Endometrium (tissue), 2 donors: ENCODE measurements around the gene SDHAF3.
"Not testable (repeated sequence)": the region's sequence is repeated elsewhere in the genome, so short reads cannot be mapped to it uniquely, and the experiment has no call there.

Source experiments
- FAIRE-seq: peaks from 2 replicates; lab custom pipeline; 2012; peaks lifted over from hg19 to GRCh38; lab: Jason Lieb, UNC
- donor health status: control.
- donor health status: control.

Gene SDHAF3

DNA sequence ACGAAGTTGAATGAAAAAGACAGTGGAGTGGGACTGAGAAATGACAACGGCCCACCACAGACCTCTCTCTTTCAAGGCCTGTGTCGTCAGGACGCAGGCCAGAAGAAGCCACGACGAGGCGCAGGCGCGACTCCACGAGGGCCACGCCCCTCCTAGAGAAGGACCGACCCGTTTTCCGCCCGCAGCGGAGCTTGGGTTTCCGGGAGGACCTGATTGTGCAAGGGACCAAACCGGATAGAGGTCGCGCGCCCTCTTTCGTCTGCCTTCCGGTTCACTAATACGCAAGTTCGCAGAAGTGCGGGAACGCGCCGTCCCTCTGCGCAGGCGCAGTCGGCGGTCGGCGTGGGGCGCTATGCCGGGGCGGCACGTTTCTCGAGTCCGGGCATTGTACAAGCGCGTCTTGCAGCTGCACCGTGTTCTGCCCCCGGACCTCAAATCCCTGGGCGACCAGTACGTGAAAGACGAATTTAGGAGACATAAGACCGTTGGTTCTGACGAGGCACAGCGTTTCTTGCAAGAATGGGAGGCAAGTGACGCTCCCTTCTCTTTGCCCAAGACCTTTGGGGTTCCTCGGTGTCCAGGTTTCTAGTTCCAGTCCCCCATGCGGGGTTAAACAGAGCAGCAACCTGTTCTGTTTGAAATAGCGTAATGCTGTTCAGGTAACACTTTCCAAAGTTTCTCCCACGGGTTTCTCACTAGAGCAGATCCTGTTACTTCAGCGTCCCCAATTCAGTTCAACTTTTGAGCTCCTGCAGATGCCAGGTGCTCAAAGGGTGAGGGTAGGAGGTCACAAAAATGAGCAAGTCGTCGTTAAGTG, at the start of gene SDHAF3:
Gene SDHAF3, plus strand, starts transcription at position 327 of the 817 bp plus-strand sequence. Its CDS starts 26 bp downstream, at position 353.
- peak; percentile 94 for FAIRE-seq

DNA sequence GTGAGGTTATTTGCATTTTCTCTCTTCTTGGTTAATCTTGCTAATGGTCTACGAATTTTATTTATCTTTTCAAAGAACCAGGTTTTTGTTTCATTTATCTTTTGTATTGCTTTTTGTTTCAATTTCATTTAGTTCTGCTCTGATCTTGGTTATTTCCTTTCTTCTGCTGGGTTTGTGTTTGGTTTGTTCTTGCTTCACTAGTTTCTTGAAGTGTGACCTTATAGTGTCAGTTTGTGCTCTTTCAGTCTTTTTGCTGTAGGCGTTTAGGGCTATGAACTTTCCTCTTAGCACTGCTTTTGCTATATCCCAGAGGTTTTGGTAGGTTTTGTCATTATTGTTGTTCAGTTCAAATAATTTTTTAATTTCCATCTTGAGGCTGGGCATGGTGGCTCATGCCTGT, 45.5 kb upstream of the SDHAF3 start:
- not testable (repeated sequence) for FAIRE-seq

DNA sequence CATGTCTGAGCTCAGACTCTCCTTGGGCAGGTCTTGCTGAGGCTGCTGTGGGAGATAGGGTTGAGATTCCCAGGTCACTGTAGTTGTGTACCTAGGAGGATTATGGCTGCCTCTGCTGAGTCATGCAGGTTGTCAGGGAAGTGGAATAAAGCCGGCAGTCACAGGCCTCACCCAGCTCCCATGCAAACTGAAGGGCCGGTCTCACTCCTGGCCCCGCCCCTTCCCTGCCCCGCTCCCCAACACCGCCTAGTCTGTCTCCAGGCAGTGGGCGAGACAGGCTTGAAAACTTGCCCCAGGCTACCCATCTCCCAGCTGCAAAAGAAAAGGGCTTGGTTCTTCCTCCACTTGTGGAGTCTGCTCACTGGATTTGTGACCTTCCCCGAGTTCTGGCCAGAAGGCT, 41.6 kb upstream of the SDHAF3 start:
- FAIRE-seq = no peak

DNA sequence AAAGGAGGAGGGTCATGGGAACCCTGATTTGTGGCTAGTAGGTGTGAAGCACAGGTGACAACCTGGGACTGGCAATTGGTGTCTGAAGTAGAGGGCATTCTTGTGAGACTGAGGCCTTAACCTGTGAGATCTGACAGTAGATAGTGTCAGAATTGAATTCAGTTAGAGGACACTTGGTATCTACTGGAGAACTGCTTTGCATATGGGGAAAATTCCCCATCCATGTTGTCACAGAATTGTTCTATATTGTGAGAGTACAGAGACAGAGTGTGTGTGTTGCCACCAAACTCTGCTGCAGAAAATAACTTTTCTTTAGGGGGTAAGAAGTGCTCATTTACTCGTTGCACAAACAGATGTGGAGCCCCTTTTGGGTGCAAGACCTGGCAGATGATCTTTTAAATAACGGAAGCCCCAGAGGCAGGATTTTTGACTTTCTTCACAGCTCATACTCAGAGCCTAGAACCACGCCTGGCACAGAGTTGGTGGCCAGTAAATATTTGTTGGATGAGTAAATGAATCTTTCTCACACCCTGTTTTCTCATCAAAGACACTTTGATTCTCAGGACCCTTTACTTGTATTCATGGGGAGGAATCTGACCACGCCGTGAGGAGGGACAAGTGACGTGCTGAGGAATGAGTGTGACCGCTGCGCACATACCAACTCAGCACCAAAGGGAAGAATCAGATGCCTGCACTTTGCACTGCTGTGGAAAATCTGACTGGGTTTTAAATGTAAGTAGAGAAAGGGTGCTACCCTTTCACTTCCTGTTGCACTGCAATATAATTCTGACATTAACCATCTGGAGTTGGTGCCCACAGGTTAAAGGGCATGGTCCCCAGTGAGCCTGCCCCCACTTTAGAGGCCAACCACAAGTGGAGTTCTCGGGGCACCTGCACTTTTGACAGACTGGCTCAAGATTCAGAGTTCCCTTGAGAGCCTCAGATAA, 39.2 kb upstream of the SDHAF3 start:
- no peak for FAIRE-seq

DNA sequence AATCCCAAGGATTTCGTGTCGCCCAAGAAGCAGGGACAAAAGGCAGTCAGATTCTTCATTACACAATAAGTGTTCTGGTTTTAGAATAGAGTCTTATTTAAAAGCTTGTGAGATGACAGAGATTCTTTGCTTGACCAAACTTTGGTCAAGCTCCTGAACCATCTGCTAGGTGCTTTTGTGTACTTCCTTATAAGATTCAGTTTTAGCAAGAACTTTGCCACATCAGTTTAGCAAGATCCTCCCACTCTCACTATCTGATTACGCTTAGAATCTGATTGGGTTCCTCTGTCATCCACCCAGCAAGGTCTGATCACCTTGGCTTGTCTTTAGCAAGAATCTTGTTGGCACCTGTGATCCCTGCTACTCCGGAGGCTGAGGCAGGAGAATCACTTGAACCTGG, 38.2 kb upstream of the SDHAF3 start:
- FAIRE-seq = no peak

DNA sequence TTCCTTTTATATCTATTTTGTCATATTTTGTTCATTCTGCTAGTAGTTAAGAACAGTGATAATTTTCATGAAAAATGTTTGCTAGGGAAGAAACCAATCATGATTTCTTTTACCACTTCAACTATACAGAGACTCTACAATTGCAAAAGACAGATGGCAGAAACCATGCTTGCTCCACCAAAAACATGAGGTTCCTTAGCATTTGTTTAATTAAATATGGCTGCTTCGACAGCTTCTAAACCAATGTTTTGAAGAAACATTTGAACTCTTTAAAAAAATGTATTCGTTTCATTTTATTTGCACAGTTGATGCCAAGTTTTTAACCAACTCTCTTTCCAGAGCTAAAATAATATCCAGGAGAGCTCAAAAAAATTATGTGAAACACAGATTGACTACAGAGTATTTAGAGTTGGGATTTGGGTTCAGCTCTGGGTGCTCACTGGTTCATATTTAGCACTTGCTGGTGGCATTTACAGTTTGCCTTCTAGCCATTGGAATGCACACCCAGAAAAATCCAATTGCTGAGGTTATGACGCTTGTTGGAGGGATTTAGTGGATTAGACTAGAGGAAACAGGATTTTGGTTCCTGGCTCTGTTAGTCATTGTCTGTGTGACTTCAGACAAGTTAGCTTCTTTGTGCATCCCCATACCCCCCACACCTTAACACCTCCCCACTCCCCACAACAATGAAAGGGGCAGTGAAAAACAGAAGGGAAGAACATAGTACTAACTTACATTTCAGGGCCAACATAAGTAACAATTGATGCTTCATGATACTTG, 35.8 kb upstream of the SDHAF3 start:
- no peak for FAIRE-seq

DNA sequence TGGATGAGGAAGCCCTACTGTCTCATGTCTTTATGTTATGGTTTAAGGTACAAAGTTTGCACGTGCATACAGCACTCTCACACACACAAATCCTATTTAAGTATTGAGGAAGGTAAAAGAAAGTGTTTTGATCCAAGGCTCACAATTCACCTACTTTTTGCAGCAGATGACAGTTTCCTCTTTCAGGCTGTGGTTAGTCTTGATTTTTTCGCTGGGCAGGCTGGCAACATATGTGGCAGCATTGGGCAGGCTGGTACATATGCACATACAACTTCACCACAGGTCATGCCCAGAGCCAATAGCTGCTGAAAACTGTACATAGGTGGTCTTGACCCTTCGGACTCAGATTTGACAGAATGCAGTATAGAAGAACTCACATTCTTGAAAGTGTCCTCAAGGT, 29.1 kb upstream of the SDHAF3 start:
- FAIRE-seq = no peak

DNA sequence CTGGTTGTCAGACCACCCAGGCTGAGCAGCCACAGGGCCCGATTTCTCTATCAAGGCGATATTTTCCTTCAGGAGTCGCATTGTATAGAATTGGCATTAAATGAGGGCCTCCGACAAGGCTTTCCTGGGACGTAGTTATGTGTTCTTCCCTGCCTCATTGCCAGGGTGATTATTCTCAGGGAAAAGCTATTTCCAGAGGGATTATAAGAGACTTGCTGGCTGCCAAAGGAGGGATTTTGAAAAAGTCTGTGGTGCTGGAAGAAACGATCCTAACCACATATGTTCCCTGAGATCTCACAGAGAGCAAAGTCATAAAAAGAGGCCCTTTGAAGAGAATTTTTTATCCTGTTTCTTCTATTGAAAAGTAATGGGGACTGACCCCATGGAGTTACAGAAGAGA, 27.7 kb upstream of the SDHAF3 start:
- FAIRE-seq = no peak

DNA sequence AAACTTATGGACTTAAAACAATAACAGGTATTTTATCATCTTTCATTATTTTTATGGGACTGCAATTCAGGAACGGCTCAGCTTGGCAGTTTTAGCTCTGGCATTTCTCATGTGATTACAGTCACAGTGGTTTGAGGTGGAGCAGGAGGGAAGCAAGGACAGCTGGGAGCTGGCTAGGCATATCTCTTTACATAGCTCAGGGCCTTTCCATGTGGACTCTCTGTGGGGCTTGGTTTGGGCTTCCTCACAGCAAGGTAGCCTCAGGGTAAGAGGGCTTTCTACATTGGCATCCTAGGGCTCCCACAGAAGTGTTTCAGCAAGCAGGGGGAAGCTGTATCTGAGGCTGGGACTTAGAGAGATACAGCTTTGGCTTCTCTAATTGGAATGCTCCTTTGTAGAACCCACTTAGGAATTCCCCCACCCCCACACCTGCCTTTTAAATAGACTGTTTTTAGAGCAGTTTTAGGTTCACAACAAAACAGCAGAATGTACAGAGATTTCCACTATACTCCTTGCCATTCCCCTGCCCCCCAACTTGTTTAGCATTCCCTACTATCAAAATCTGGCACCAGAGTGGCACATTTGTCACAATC, 26.6 kb upstream of the SDHAF3 start:
- FAIRE-seq = no peak

DNA sequence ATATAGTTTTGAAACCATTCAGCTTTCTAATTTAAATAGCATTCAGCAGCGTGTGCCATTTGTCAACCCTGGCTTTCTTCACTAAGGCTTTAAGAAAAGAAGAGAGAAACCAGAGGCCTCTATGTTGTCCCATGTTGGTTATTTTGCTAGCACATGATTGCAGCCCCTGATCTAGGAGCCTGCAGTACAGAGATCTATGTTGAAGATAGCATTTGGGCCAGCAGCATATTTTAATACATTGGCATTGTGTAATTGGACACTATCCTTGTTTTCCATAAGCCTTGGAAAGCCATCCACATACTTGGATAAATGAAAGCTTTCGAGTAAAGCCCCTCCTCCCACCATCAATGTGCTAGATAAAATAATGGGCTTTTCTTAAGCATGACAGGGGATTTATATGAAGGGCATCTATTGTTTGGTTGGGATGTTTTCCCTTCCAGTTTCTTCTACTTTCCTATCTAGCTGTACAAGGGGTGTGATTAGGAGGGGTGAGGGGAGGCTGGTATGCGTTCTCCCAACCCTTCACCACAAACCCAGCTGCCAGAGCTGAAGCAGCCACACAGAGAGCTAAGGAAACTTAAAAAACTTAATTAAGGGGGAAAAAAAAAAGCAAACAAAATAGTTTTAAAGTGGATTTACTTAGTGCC, 23.1 kb upstream of the SDHAF3 start:
- no peak for FAIRE-seq

DNA sequence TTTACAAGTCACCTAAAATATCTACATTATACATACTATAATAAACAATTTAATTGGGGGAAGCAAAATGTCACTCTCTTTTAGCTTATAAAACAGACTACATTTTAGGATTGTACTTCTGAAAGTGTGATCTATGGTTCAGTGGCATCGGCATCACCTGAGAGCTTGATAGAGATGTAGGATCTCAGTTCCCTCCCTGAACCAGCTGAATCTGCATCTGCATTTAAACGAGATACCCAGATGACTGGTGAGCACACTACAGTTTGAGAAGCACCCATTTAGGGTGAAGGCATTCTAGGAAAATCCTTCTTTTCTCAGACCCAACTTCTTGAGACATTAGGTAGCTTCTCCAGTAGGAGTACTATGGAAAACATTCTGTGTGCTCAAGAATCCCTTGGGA, 21.5 kb upstream of the SDHAF3 start:
- FAIRE-seq = no peak

DNA sequence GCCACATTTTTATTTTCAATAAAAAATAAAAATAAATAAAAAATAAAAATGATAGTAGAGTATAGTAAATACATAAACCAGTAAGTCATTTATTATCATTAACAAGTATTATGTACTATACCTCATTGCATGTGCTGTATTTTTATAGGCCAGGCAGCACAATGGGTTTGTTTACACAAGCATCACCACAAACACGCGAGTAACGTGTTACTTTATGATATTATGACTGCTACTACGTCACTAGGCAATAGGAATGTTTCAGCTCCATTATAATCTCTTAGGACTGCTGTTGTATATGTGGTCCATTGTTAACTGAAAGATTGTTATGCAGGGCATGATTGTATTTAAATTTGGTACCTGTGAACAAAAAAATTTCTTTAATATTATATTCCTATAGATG, 20.8 kb upstream of the SDHAF3 start:
- FAIRE-seq = no peak

DNA sequence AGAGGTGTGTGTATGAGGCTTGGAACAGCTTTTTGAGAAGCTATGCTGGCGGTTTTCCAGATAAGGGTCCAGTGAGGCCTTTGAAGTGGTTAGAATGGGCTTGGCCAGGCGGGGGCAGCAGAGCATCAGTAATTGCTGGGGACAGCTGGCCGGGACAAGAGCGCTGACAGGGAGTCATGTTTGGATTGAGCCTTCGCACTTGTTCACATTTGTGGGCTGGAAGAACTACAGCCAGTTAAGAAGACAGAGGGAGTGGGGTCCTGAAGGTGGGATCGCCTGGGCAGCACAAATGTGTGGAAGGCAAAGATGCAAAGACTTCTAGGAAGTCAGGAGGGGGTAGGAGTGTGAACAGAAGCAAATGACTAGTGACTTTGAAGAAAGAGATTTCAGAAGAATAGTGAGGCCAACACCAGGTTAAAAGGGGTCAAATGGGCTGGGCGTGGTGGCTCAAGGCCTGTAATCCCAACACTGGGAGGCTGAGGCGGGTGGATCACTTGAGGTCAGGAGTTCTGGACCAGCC, 12.7 kb upstream of the SDHAF3 start:
- no peak for FAIRE-seq

DNA sequence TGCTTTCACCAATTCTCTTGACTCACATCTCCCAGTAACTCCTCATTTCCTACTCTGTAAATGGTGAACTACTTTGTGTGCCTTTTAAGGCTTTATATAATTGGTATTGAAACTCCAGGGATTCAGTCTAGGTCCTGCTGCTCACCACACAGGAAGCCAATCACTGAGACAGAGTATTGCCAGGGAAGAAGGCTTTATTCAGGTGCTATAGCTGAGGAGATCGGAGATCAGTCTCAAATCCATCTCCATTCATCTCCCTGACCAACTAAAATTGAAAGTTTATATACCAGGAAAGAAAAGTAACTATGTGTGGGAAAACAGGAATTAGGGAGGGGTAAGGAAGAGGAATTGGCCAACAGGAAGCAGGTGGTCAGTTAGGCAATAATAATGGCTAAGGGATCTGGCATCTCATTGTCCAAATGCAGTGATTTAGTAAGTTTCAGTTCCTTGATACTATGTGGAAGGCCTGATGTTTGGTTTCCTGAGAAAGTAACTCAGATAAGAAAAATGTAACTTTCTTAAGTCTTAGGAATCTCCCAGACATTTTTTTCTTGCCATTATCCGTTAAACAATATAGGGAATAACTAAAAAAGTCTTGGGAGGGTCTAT, 10.2 kb upstream of the SDHAF3 start:
- no peak for FAIRE-seq

DNA sequence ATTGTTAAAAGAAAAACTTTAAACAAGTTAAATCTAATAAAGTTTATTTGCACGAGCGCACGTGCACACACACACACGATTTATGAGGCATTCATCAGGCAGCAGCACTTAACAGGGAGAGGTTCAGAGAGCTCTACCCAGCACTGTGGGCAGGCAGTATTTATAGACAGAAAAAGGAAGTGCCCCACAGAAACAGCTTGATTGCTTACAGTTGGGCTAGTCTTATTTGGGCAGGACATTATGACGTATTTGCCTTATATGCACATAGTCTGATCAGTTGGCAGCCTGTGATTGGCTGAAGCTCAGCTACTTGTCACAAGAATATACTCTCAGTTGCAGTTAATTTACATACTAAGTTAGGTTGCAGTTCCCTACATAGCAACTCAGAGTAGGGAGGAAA, 1.2 kb upstream of the SDHAF3 start:
- no peak for FAIRE-seq

DNA sequence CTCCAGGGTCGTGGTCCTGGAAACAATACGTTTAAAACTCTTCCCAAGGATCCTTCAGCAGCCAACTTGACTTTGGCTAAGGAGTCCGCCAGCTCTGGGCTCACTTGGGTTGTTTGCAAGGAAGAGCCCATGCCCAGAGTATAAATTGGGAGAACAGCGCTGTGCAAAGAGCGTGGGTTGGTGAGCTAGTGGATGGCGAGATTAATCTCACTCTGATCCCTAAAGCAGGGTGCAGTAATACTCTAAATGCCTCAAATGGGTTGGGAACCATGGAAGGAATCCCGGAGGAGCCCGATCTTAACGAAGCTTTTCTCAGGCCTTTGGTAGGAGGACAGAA, 495 bp upstream of the SDHAF3 start:
- FAIRE-seq = no peak

DNA sequence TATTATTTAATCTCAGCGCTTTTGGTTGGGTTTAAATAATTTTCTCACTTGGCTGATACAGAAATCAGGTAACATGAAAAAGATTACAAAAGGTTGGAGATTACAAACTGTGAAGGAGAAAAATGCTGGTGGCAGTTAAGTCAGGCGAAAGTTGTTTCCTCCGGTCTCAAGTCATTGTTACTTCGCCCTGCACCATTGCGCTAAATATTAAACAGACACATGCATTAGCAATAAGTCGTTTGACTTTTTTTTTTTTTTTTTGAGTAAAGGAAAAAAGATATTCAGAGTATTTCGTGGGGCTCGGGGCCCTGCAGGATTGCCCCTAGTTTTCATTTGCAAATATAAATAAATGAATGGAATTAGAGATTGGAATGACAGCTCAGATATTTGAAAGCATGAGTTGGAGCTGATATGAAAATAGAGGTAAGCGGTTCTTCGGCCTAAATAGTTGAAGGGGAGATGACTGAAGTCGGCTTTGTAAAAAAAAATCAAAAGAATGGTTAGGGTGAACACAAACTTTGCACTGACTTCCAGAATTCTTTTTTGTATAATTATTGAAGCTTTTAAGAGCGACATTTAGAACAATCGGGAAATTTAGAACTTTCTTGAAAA, 914 bp downstream of the SDHAF3 start:
- FAIRE-seq = no peak

DNA sequence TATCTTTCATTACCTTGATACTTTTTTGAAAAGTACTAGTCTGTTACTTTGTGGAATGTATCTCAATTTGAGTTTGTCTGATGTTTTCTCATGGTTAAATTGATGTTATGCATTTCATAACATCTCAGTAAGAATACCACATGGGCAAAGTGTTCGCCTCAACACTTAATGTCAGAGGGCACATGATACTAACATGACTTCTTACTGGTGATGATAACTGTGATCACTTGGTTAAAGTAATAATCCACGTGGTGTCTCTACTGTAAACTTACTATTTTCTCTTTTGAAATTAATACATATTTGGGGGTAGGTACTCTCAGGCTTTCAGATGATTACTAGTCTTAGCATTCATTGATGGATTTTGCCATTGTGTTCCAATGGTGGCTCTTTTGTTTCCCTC, 2.2 kb downstream of the SDHAF3 start:
- FAIRE-seq = no peak

DNA sequence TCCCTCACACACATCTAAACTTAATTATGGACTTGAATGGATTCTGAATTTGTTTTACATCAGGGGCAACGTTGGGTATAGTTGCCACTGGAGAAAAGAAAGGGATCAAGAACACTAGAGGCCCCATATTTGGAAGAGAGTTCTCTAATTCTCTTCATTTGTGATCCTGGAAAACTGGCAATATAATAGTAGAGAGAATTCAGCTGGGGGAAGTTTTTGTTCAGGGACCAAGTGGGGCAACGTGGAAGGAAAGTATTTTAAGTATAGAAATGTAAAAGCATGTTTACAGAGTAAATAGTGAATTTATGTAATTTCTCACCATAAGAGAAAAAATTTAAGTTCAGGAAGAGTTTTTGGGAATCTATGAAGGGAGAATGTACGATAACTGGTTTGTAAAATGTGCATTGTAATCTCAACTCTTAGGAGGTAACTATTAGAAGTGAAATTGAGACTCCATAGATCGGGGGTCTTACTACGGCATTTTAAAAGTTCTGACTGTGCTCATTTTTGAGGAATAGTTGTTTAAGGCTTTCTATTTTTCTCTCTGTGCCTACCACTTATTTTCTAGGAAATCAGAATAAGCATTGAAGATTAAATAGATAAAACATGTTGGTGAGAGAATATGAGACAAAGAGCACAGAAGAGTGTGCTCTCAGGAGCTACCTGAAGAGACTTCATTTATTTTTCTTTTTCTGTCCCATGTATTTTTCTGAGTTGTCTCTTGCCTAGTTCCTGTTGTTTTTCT, 3.4 kb downstream of the SDHAF3 start:
- FAIRE-seq = no peak

DNA sequence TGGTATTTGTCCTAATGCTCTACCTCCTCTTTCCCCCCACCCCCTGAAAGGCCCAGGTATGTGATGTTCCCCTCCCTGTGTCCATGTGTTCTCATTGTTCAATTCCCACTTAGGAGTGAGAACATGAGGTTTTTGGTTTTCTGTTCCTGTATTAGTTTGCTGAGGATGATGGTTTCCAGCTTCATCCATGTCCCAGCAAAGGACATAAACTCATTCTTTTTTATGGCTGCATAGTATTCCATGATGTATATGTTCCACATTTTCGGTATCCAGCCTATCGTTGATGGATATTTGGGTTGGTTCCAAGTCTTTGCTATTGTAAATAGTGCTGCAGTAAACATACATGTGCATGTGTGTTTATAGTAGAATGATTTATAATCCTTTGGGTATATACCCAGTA, 5.6 kb downstream of the SDHAF3 start:
- FAIRE-seq = not testable (repeated sequence)
